ENCODE data around the gene MAP3K10.
A peak's percentile ranks its signal among the peaks of the same experiment; 100 is the strongest.

MAP3K10 gene

DNA sequence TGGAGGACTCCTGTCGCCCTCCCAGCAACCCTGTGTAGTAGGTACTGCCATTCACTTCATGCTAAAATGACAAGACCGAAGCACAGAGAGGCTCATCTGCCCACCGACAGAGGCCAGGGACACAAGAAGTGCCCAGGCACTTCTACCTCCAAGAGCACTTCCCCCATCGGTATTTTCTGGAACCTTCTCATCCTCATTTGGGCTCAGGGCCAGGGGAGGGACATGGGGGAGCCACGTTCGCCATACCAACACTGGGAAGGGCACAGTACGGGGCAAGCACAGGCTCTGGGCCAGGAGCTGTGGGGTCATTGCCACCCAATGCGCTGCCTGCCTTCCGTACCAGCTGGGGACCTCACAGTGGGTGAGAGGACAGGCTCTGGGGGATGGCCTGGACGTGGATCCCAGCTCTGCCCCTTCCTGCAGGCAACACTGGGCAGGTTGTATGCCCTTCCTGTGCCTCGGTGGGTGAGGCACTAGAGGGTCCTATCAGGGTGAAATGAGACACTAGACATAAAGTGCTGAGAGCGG, 56.6 kb downstream of the MAP3K10 start:
- no peak overlapping the region for H3K4me3 ChIP-seq (ENCODE audit: insufficient read depth, low read depth, low read length)
- H3K27me3 ChIP-seq (ENCODE audit: control insufficient read depth, insufficient read depth, low read length, poor library complexity, severe bottlenecking): no peaks in the 10 kb centered on the region
- H3K4me1 ChIP-seq (ENCODE audit: control insufficient read depth, insufficient read depth, low read length): no peaks in the 10 kb centered on the region
- H3K36me3 ChIP-seq (ENCODE audit: control insufficient read depth, insufficient read depth, low read length): no peaks in the 10 kb centered on the region
- WGBS, 2 experiments: 94 to 95% methylated on average over 12 of the region's 12 CpGs
- H3K9me3 ChIP-seq (ENCODE audit: control insufficient read depth, low read length): no peaks in the 10 kb centered on the region
- H3K27ac ChIP-seq (ENCODE audit: insufficient read depth, low read depth, low read length, poor library complexity, severe bottlenecking): no peak overlapping the region

DNA sequence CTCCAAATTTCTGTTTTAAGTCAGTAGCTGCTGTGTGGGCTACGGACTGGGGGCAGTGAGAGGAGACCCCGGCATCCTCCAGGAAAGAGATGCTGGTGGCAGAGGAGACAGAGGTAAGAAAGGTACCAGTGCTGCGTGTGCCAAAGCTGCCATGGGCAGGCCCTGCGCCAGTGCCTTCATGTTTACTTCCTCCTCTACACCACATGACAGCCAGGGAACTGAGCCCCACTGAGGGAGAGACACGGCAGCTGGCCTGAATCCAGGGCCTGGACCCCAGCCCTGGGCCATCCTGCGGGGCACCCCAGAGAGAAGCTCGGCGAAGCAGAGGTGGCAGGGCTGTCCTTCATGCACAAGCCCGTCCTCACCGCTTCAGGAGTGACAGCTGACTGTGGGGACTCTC, 58.0 kb downstream of the MAP3K10 start:
- Histone ChIP-seq H3K36me3 (ENCODE audit: control insufficient read depth, insufficient read depth, low read length) (no peaks in the 10 kb centered on the region), H3K27me3 (ENCODE audit: control insufficient read depth, insufficient read depth, low read length, poor library complexity, severe bottlenecking) (no peaks in the 10 kb centered on the region), H3K27ac (ENCODE audit: insufficient read depth, low read depth, low read length, poor library complexity, severe bottlenecking) (peak overlapping the region; percentile 13), H3K9me3 (ENCODE audit: control insufficient read depth, low read length) (no peaks in the 10 kb centered on the region), H3K4me1 (ENCODE audit: control insufficient read depth, insufficient read depth, low read length) (no peaks in the 10 kb centered on the region), H3K4me3 (ENCODE audit: insufficient read depth, low read depth, low read length) (no peak overlapping the region)
- 94 to 95% methylated on average over 10 of the region's 10 CpGs for WGBS, 2 experiments

DNA sequence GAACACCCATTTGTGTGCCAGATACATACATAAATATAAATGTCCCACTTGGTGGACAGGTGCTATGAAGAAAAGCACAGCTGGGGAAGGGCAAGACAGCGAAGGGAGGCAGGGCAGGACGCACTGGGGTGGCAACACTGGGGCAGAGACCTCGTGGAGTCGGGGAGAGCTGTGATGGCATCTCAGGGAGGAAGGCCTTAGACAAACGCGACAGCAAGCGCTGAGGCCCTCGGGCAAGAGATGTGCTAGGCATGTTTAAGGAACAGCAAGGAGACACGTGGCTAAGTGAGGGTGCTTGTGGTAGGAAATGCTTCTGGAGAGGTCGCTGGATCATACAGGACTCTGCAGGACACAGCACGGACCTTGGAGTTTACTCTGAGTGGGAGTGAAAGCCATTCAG, 58.6 kb downstream of the MAP3K10 start:
- Histone ChIP-seq H3K4me3 (ENCODE audit: insufficient read depth, low read depth, low read length) (no peak overlapping the region), H3K9me3 (ENCODE audit: control insufficient read depth, low read length) (no peaks in the 10 kb centered on the region), H3K36me3 (ENCODE audit: control insufficient read depth, insufficient read depth, low read length) (peaks cover 1% of the 10 kb centered on the region), H3K27ac (ENCODE audit: insufficient read depth, low read depth, low read length, poor library complexity, severe bottlenecking) (no peak overlapping the region), H3K4me1 (ENCODE audit: control insufficient read depth, insufficient read depth, low read length) (no peaks in the 10 kb centered on the region), H3K27me3 (ENCODE audit: control insufficient read depth, insufficient read depth, low read length, poor library complexity, severe bottlenecking) (no peaks in the 10 kb centered on the region)
- 94% methylated on average over 11 of the region's 11 CpGs for WGBS, 2 experiments

GRCh38 chr19:40251244-40251643, 60.0 kb downstream of the MAP3K10 start:
- peaks cover 8% of the 10 kb centered on the region for H3K36me3 ChIP-seq (ENCODE audit: control insufficient read depth, insufficient read depth, low read length)
- no peaks in the 10 kb centered on the region for H3K4me1 ChIP-seq (ENCODE audit: control insufficient read depth, insufficient read depth, low read length)
- no peak overlapping the region for H3K4me3 ChIP-seq (ENCODE audit: insufficient read depth, low read depth, low read length)
- no peaks in the 10 kb centered on the region for H3K27me3 ChIP-seq (ENCODE audit: control insufficient read depth, insufficient read depth, low read length, poor library complexity, severe bottlenecking)
- H3K9me3 ChIP-seq (ENCODE audit: control insufficient read depth, low read length): no peaks in the 10 kb centered on the region
- H3K27ac ChIP-seq (ENCODE audit: insufficient read depth, low read depth, low read length, poor library complexity, severe bottlenecking): no peak overlapping the region

DNA sequence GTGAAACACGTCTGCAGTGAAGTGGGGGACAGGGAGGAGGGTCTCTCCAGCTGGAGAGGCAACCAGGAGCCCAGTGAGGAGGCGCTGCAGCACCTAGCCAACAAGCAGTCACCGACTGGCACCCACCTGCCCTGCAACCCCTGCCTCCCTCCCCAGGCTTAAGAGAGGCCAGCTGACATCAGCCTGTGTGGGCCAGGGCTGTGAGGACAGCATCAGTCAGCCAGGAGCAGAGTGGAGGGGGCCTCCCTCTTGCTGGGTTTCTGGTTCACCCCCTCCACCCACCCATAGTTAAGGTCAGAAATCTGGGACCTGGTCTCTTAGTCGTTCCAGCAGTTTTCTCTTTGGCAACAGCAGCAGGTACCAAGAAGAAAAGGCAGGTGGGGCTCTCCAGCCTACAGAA, 60.8 kb downstream of the MAP3K10 start:
- H3K9me3 ChIP-seq (ENCODE audit: control insufficient read depth, low read length): no peaks in the 10 kb centered on the region
- no peak overlapping the region for H3K4me3 ChIP-seq (ENCODE audit: insufficient read depth, low read depth, low read length)
- 84 to 90% methylated on average over 4 of the region's 4 CpGs for WGBS, 2 experiments
- peaks cover 8% of the 10 kb centered on the region for H3K36me3 ChIP-seq (ENCODE audit: control insufficient read depth, insufficient read depth, low read length)
- no peaks in the 10 kb centered on the region for H3K4me1 ChIP-seq (ENCODE audit: control insufficient read depth, insufficient read depth, low read length)
- no peaks in the 10 kb centered on the region for H3K27me3 ChIP-seq (ENCODE audit: control insufficient read depth, insufficient read depth, low read length, poor library complexity, severe bottlenecking)
- no peak overlapping the region for H3K27ac ChIP-seq (ENCODE audit: insufficient read depth, low read depth, low read length, poor library complexity, severe bottlenecking)

DNA sequence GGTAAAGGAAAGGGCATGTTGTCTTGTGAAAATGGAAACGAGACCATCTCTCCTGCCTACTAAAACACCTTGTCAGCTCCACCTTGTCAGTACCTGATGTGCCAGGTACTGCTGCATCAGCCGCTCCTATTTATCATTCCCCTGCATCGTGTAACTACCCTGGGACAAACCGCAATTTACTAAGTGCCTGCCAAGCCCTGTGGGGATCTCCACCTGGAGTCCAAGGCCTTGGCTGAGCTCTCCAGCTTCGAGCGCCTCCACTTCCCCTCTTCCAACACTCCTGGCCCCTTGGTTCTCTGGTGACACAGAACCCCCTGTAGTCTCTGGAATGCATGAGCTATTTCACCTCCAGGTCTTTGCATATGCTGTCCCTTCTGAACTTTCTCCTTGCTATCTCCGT, 61.2 kb downstream of the MAP3K10 start:
- H3K4me3 ChIP-seq (ENCODE audit: insufficient read depth, low read depth, low read length): no peak overlapping the region
- peaks cover 8% of the 10 kb centered on the region for H3K36me3 ChIP-seq (ENCODE audit: control insufficient read depth, insufficient read depth, low read length)
- no peaks in the 10 kb centered on the region for H3K4me1 ChIP-seq (ENCODE audit: control insufficient read depth, insufficient read depth, low read length)
- WGBS, 2 experiments: 69 to 71% methylated on average over 7 of the region's 7 CpGs
- no peak overlapping the region for H3K27ac ChIP-seq (ENCODE audit: insufficient read depth, low read depth, low read length, poor library complexity, severe bottlenecking)
- no peaks in the 10 kb centered on the region for H3K9me3 ChIP-seq (ENCODE audit: control insufficient read depth, low read length)
- H3K27me3 ChIP-seq (ENCODE audit: control insufficient read depth, insufficient read depth, low read length, poor library complexity, severe bottlenecking): no peaks in the 10 kb centered on the region

GRCh38 chr19:40253611-40254092, 62.4 kb downstream of the MAP3K10 start:
- no peak overlapping the region for H3K4me3 ChIP-seq (ENCODE audit: insufficient read depth, low read depth, low read length)
- no peaks in the 10 kb centered on the region for H3K9me3 ChIP-seq (ENCODE audit: control insufficient read depth, low read length)
- H3K36me3 ChIP-seq (ENCODE audit: control insufficient read depth, insufficient read depth, low read length): peaks cover 8% of the 10 kb centered on the region
- no peaks in the 10 kb centered on the region for H3K27me3 ChIP-seq (ENCODE audit: control insufficient read depth, insufficient read depth, low read length, poor library complexity, severe bottlenecking)
- no peaks in the 10 kb centered on the region for H3K4me1 ChIP-seq (ENCODE audit: control insufficient read depth, insufficient read depth, low read length)
- WGBS, 2 experiments: 95 to 96% methylated on average over 8 of the region's 8 CpGs
- H3K27ac ChIP-seq (ENCODE audit: insufficient read depth, low read depth, low read length, poor library complexity, severe bottlenecking): no peak overlapping the region

DNA sequence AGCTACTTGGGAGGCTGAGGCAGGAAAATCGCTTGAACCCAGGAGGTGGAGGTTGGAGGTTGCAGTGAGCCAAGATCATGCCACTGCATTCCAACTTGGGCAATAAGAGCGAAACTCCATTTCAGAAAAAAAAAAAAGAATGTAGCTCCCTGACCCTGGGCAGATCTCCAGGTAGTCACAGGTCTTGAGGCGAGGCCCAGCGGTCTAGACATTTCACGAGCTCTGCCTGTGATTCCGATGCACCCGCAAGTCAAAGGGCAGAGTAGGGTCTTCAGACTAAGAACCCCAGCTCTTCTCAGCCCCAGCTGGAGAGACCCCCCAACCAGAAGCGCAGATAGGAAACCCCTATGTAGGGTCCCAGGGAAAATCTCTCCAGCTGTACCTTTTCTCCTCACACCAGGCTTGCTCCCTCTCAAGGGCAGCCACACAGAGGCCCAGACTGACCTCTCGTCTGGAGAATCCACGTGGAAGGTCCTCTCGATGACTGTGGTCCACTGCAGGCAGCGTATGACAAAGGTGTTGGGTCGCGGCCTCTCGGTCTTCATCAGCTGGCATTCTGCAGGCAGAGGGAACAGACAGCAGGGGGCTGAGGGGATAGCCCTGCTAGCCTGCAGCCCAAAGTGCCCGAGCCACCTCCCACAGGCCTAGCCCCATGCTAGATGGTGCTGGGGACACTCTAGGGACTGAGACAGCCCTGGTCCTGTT, 63.6 kb downstream of the MAP3K10 start:
- WGBS, 2 experiments: 95% methylated on average over 16 of the region's 16 CpGs
- Histone ChIP-seq H3K27ac (ENCODE audit: insufficient read depth, low read depth, low read length, poor library complexity, severe bottlenecking) (no peak overlapping the region), H3K4me1 (ENCODE audit: control insufficient read depth, insufficient read depth, low read length) (no peaks in the 10 kb centered on the region), H3K9me3 (ENCODE audit: control insufficient read depth, low read length) (no peaks in the 10 kb centered on the region), H3K27me3 (ENCODE audit: control insufficient read depth, insufficient read depth, low read length, poor library complexity, severe bottlenecking) (no peaks in the 10 kb centered on the region), H3K4me3 (ENCODE audit: insufficient read depth, low read depth, low read length) (no peak overlapping the region), H3K36me3 (ENCODE audit: control insufficient read depth, insufficient read depth, low read length) (peaks cover 8% of the 10 kb centered on the region)

DNA sequence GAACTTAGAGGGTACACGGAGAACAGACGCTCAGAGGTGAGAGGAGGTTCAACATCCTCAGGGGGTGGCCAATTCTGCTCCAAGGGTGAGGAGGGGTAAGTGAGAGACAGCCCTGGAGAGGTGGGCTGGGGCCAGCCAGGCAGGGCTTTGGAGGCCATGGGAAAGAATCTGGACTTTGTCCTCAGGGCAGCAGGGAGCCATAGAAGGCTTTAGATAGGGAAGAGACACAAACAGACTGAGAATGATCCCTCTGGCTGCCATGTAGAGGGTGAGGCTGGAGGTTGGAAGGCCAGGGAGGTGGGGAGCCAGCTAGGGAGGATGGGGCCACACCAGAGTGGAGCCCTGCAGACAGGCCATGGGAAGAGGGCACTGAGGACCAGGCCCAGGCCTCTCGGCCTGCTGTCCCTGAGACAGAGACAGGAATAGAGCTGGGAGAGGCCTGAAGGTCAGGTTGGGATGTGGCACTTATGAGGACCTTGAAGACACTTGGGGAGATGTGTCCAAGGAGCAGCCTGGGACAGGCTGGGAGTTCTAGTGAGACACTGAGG, 64.5 kb downstream of the MAP3K10 start:
- no peaks in the 10 kb centered on the region for H3K27me3 ChIP-seq (ENCODE audit: control insufficient read depth, insufficient read depth, low read length, poor library complexity, severe bottlenecking)
- H3K9me3 ChIP-seq (ENCODE audit: control insufficient read depth, low read length): no peaks in the 10 kb centered on the region
- H3K27ac ChIP-seq (ENCODE audit: insufficient read depth, low read depth, low read length, poor library complexity, severe bottlenecking): no peak overlapping the region
- no peaks in the 10 kb centered on the region for H3K4me1 ChIP-seq (ENCODE audit: control insufficient read depth, insufficient read depth, low read length)
- WGBS, 2 experiments: 92 to 94% methylated on average over 3 of the region's 3 CpGs
- H3K36me3 ChIP-seq (ENCODE audit: control insufficient read depth, insufficient read depth, low read length): peaks cover 8% of the 10 kb centered on the region
- H3K4me3 ChIP-seq (ENCODE audit: insufficient read depth, low read depth, low read length): no peak overlapping the region

DNA sequence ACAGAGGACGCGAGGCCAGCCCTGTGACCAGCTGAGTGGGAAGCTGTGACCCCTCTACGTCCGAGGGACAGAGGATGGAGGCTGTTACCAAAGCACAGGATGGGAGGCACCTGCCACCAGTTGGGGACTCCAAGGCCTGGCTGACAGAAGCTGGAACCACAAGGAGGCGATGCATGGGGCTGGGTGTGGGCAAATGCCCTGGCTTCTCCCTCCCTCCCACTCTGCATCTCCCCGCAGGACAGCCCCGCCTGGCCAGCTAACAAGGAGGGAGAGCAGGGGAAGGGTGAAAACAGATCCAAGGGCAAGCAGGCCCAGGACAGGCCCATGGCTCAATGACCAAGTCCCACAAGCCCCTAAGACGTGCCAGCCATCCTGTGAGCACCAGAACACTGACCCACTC, 65.3 kb downstream of the MAP3K10 start:
- H3K27ac ChIP-seq (ENCODE audit: insufficient read depth, low read depth, low read length, poor library complexity, severe bottlenecking): no peak overlapping the region
- no peaks in the 10 kb centered on the region for H3K27me3 ChIP-seq (ENCODE audit: control insufficient read depth, insufficient read depth, low read length, poor library complexity, severe bottlenecking)
- peaks cover 8% of the 10 kb centered on the region for H3K36me3 ChIP-seq (ENCODE audit: control insufficient read depth, insufficient read depth, low read length)
- no peaks in the 10 kb centered on the region for H3K9me3 ChIP-seq (ENCODE audit: control insufficient read depth, low read length)
- no peaks in the 10 kb centered on the region for H3K4me1 ChIP-seq (ENCODE audit: control insufficient read depth, insufficient read depth, low read length)
- no peak overlapping the region for H3K4me3 ChIP-seq (ENCODE audit: insufficient read depth, low read depth, low read length)
- WGBS, 2 experiments: 94% methylated on average over 8 of the region's 8 CpGs
